Thyroid gland (tissue), 4 donors: ENCODE results near the gene PPARG. TPM values are rescaled to one million over a fixed set of nuclear protein-coding genes. Genes with fewer than 3 reads are reported as not detected.

ENCODE experiments used
- DNase-seq, 2 donors: peaks; one replicate each; pipeline ENCODE4 v3.0.0-alpha.2; 2019
- H3K27ac ChIP-seq, 3 donors: fragments of 200-600 bp; sonication (generic); 1 replicate in 2 of 3; 2 replicates in 1 of 3; pipeline ENCODE4 v1.5.1; 2016 to 2019; ENCODE audit warnings: mild to moderate bottlenecking in 1 of 3, moderate library complexity in 1 of 3
- H3K27me3 ChIP-seq: fragments of 200-600 bp; sonication (generic); one replicate; pipeline ENCODE4 v1.5.1; 2019
- H3K36me3 ChIP-seq, 2 donors: fragments of 200-600 bp; sonication (generic); one replicate each; pipeline ENCODE4 v1.5.1; 2016 to 2019
- H3K4me1 ChIP-seq, 2 donors: fragments of 200-600 bp; sonication (generic); one replicate each; pipeline ENCODE4 v1.5.1; 2017 to 2019
- H3K4me3 ChIP-seq, 3 donors: fragments of 200-600 bp; sonication (generic); replicated peaks in 1 of 3; 1 replicate in 2 of 3; 2 replicates in 1 of 3; pipeline ENCODE4 v1.5.1; 2016; ENCODE audit warnings: mild to moderate bottlenecking in 1 of 3
- H3K9me3 ChIP-seq: fragments of 200-600 bp; sonication (generic); one replicate; pipeline ENCODE4 v1.5.1; 2017
- CTCF ChIP-seq, 6 experiments: fragments of 200-600 bp in 3 of 6; fragments of 450-650 bp in 3 of 6; sonication (generic) in 3 of 6; IDR thresholded peaks; one replicate each; pipeline ENCODE4 v1.5.1; 2016 to 2019; ENCODE audit warnings: antibody characterized with exemption in 6 of 6, mild to moderate bottlenecking in 2 of 6, inconsistent platforms in 1 of 6, moderate library complexity in 1 of 6
- POLR2A ChIP-seq, 2 donors: fragments of 450-650 bp; IDR thresholded peaks; one replicate each; pipeline ENCODE4 v1.6.1; 2017; ENCODE audit warnings: antibody characterized with exemption in 2 of 2, mild to moderate bottlenecking in 2 of 2, moderate library complexity in 1 of 2
- WGBS, 2 donors: methylation state at CpG; one replicate each; pipeline ENCODE4 v1.1.5; 2017; 5-methylcytosine and 5-hydroxymethylcytosine counted together
- intact Hi-C: fragments of 100-400 bp; cut with DNase I; formaldehyde crosslinking; loops from one replicate; pipeline ENCODE4 v1.15.1; 2023
- small RNA-seq: library from RNA; depleted of rRNA; stranded (forward); fragments of <200 nt; gene quantifications from one replicate; pipeline ENCODE3, GENCODE V24; 2016
- total RNA-seq, 4 donors: library from RNA; depleted of rRNA; stranded (reverse); fragments of >200 nt; gene quantifications; one replicate each; pipeline ENCODE4 v1.2.3, GENCODE V29; 2016

Gene PPARG
- total RNA-seq, 4 donors from 2014 or later, result 20.0 to 27.3 (median 23.7) TPM

- TF ChIP-seq CTCF (IDR thresholded peaks at IDR 0.05) (no peak), POLR2A (IDR thresholded peaks at IDR 0.05) (no peak)
- Histone ChIP-seq H3K27ac (peak overlapping the region; percentile 18 to 37 (median 32)), H3K27me3 (no peaks in the 10 kb centered on the region), H3K9me3 (no peaks in the 10 kb centered on the region), H3K4me3 (peak overlapping the region in 1 of 3 donors; percentile 76), H3K36me3 (no peaks in the 10 kb centered on the region), H3K4me1 (peaks cover 13 to 16% of the 10 kb centered on the region in 2 donors)
- 2 to 6% methylated on average over 10 of the region's 10 CpGs for WGBS, 2 donors
- DNase-seq, result no peak
- intact Hi-C loops, result loop anchor here (10.0 kb wide), 1 partner anchor 241 kb away; no protein-coding TSS in a partner anchor
These were observed 195.0 kb downstream of the PPARG start for GRCh38 chr3:12483872-12484197.

Small RNA genes within 50 kb of the gene (small RNA-seq; reads per million reads assigned to genes)
- not detected for gene AC091492.1

Other genes with a start within 250 kb of the PPARG start
- gene TIMP4, start 130.2 kb upstream of the PPARG start, total RNA-seq, result 10 to 100 TPM; 25.4 to 35.3 (median 32.6) TPM
- 10 to 100 TPM; 14.9 to 25.8 (median 21.4) TPM for gene TSEN2, start 195.4 kb downstream of the PPARG start, total RNA-seq